Hepatocyte (in vitro differentiated cells): ENCODE results near the gene SEC14L2.

ENCODE experiments used
- CTCF ChIP-seq: fragments of 200-600 bp; sonication (generic); IDR thresholded peaks from 2 replicates; pipeline ENCODE4 v1.5.1; 2016; ENCODE audit warnings: antibody characterized with exemption, mild to moderate bottlenecking; ENCODE audit not compliant: poor library complexity
- EZH2 ChIP-seq: fragments of 200-600 bp; sonication (generic); IDR thresholded peaks from 2 replicates; pipeline ENCODE4 v1.6.1; 2016; ENCODE audit warnings: antibody characterized with exemption, mild to moderate bottlenecking, borderline replicate concordance
- EZH2phosphoT487 ChIP-seq: fragments of 200-600 bp; sonication (generic); IDR thresholded peaks from one replicate; pipeline ENCODE4 v1.6.1; 2018; ENCODE audit warnings: antibody characterized with exemption, mild to moderate bottlenecking, low read depth, moderate library complexity; ENCODE audit not compliant: unreplicated experiment, severe bottlenecking

- TF ChIP-seq CTCF (no peak), EZH2 (no peak), EZH2phosphoT487 (no peak)
Observed at GRCh38 chr22:30433227-30433626, 36.4 kb downstream of the SEC14L2 start.
